Right lobe of liver (tissue), 6 donors: Measurements from ENCODE around the gene GOLIM4. TPM values are rescaled to one million over a fixed set of nuclear protein-coding genes. Genes with fewer than 3 reads are reported as not detected.

Experiments used
- ATAC-seq, 4 donors: fragments of 200-7000 bp; cut with Tn5 transposase; one replicate each; pipeline ENCODE4 v1.9.1; 2020; ENCODE audit warnings: mild to moderate bottlenecking in 4 of 4, moderate library complexity in 4 of 4
- DNase-seq, 3 donors: peaks; one replicate each; pipeline ENCODE4 v3.0.0-alpha.2; 2020
- H3K27ac ChIP-seq, 3 donors: fragments of 200-600 bp; one replicate each; pipeline ENCODE4 v1.8.0; 2022
- H3K27me3 ChIP-seq, 2 donors: fragments of 200-600 bp; one replicate each; pipeline ENCODE4 v1.8.0; 2022
- H3K36me3 ChIP-seq, 4 donors: fragments of 200-600 bp; sonication (generic) in 1 of 4; one replicate each; pipeline versions ENCODE4 v1.5.1 to v1.8.0; 2017 to 2022; ENCODE audit warnings: control low read depth in 1 of 4
- H3K4me1 ChIP-seq, 4 donors: fragments of 200-600 bp; sonication (generic) in 1 of 4; one replicate each; pipeline versions ENCODE4 v1.5.1 to v1.8.0; 2017 to 2022; ENCODE audit warnings: control low read depth in 1 of 4
- H3K4me3 ChIP-seq, 3 donors: fragments of 200-600 bp; one replicate each; pipeline ENCODE4 v1.8.0; 2022
- H3K9me3 ChIP-seq, 4 donors: fragments of 200-600 bp; sonication (generic) in 1 of 4; one replicate each; pipeline versions ENCODE4 v1.5.1 to v1.8.0; 2017 to 2022; ENCODE audit warnings: control low read depth in 1 of 4
- CTCF ChIP-seq, 4 donors: fragments of 200-600 bp in 3 of 4; fragments of 450-650 bp in 1 of 4; IDR thresholded peaks; one replicate each; pipeline versions ENCODE4 v1.5.1 to v1.8.0; 2016 to 2022; ENCODE audit warnings: antibody characterized with exemption in 4 of 4, mild to moderate bottlenecking in 2 of 4
- POLR2A ChIP-seq: fragments of 450-650 bp; IDR thresholded peaks from one replicate; pipeline ENCODE4 v1.6.1; 2017; ENCODE audit warnings: antibody characterized with exemption, mild to moderate bottlenecking
- WGBS: methylation state at CpG from one replicate; pipeline ENCODE4 v1.1.6; 2018; ENCODE audit warnings: low coverage, low lambda C conversion rate; ENCODE audit not compliant: insufficient coverage; ENCODE audit errors: missing lambda C conversion rate; 5-methylcytosine and 5-hydroxymethylcytosine counted together
- intact Hi-C, 2 donors: fragments of 100-400 bp; cut with DNase I; formaldehyde crosslinking; loops; one replicate each; pipeline versions ENCODE4 v1.11.2 to v1.14.1; 2022
- total RNA-seq, 6 experiments: library from RNA; depleted of rRNA in 2 of 6; stranded (reverse); fragments of >200 nt in 2 of 6; fragmentation: NEBNext Ultra II Directional in 3 of 6; extraction: Animal tissue kit (Norgen Biotek cat#: 25700) in 3 of 6; gene quantifications; one replicate each; pipeline versions ENCODE4 v1.1.0 to v1.2.4, GENCODE V29; 2016 to 2023
- donor health status: DM: no; HTN: yes; CAD: no.
- donor health status: DM: no; HTN: no; CAD: no.
- donor health status: DM: no; HTN: no; CAD: no.
- donor health status: DM: no; HTN: yes; CAD: no.
- donor health status: DM: no; HTN: yes; CAD: no.

Gene GOLIM4
- total RNA-seq, 6 experiments from 2014 or later = 33.3 to 44.9 (median 36.6) TPM

DNA sequence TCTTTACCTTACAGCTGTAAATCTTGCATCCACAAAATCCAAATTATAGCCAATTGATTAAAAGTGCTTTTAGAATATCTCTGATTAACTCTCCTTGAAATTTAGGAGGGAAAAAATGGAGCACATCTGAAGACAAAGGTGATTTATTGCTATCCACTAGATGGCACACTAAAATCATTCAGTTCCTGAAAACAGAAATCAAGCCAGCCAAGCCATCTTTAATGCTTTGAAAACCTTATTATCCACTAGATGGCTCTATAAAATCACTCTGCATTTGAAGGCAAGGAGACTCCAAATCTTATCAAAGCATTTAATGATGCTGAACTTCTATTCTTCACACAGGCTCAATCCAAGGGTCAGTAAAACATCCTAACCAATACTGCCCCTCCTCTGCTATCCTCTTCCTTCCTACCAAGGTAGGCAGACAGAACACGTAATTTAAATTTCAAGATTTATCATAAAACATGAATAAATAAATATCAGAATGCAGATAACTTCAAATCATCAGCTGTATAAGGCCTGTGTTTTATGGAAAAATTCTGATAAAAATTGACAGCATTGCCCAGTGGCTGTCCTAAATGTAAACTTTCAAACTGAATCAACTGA is 48.4 kb downstream of the GOLIM4 start:
- Histone ChIP-seq H3K36me3 (peaks cover 0 to 11% (median 5%) of the 10 kb centered on the region in 4 donors), H3K4me1 (peaks cover 0 to 16% (median 7%) of the 10 kb centered on the region in 4 donors), H3K9me3 (no peaks in the 10 kb centered on the region), H3K27ac (no peak overlapping the region), H3K4me3 (no peak overlapping the region), H3K27me3 (no peaks in the 10 kb centered on the region)
- TF ChIP-seq POLR2A = no peak
- peak; percentile 77 to 98 (median 90) for TF ChIP-seq CTCF (IDR thresholded peaks at IDR 0.05)
- peak; percentile 88 to 95 (median 94) for ATAC-seq
- intact Hi-C loops = loop anchor here (5.0 kb wide), 2 partner anchors 115 to 120 kb away; no protein-coding TSS in a partner anchor
- DNase-seq = no peak
- WGBS = 57% methylated on average over 1 of the region's 1 CpG

- intact Hi-C loops = no loop called here
- no peak for ATAC-seq
- peaks cover 0 to 26% (median 10%) of the 10 kb centered on the region in 4 donors for H3K36me3 ChIP-seq
- TF ChIP-seq POLR2A (no peak), CTCF (IDR thresholded peaks at IDR 0.05) (no peak)
- 54% methylated on average over 6 of the region's 6 CpGs for WGBS
- no peak overlapping the region for H3K27ac ChIP-seq
- no peaks in the 10 kb centered on the region for H3K9me3 ChIP-seq
- no peaks in the 10 kb centered on the region for H3K27me3 ChIP-seq
- H3K4me3 ChIP-seq = no peak overlapping the region
- peaks cover 0 to 8% (median under 1%) of the 10 kb centered on the region in 4 donors for H3K4me1 ChIP-seq
- DNase-seq = no peak
Observed at GRCh38 chr3:168044049-168044448, 51.7 kb downstream of the GOLIM4 start.

DNA sequence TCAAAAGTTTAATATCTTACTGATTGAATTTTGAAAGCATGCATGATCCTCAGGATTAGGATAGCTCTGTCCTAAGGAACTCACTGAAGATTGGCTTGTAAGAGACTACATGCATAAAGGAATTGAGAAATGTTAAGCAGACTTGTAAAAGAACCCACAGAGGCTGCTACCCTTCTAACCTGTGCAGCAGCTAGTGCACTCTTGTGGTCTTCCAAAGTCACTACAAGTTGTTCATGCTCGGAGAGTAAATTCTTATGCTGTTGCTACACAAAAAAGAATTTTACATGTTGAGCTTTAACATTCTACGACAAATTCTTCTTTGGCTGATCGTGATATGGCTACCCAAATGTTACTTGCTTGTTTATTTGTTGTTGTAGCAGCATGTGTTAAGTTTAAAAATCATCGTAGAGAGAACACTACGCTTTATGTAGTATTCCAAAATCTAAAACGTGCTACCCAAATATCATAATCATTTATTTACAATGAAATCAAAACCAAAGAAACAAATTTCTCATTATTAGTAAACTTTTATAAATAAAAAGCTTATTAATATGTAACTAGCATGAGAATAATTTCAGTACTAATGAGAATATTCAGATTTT is 55.0 kb downstream of the GOLIM4 start:
- intact Hi-C loops = no loop called here
- no peak overlapping the region for H3K4me3 ChIP-seq
- H3K4me1 ChIP-seq = no peaks in the 10 kb centered on the region
- 88% methylated on average over 6 of the region's 6 CpGs for WGBS
- DNase-seq (no peak), ATAC-seq (peak; percentile 42 to 62 (median 48))
- peaks cover 0 to 26% (median 14%) of the 10 kb centered on the region in 4 donors for H3K36me3 ChIP-seq
- TF ChIP-seq POLR2A = no peak
- peak; percentile 28 to 50 (median 38) for TF ChIP-seq CTCF (IDR thresholded peaks at IDR 0.05)
- no peak overlapping the region for H3K27ac ChIP-seq
- H3K27me3 ChIP-seq = no peaks in the 10 kb centered on the region
- no peaks in the 10 kb centered on the region for H3K9me3 ChIP-seq

DNA sequence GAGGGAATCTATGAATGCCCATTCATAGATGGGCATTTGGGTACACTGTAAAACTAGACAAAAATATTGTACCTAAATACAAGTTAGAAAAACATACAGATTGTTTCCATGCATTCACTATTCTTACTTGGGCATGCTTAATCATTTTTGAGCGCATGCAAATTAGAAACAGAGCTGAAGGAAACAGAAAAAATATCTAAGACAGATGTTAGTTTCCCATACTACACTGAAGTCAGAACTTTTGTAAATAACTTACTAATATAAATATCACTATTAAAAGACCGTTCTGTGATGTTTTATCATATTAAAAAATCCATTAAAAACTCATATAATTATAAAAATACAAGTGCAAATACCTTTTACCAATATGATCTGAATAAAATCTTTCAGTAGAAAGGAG is 58.7 kb downstream of the GOLIM4 start:
- no peaks in the 10 kb centered on the region for H3K9me3 ChIP-seq
- H3K27ac ChIP-seq = no peak overlapping the region
- WGBS = 97% methylated on average over 2 of the region's 2 CpGs
- intact Hi-C loops = no loop called here
- no peak for TF ChIP-seq POLR2A
- TF ChIP-seq CTCF (IDR thresholded peaks at IDR 0.05) = no peak
- H3K27me3 ChIP-seq = no peaks in the 10 kb centered on the region
- DNase-seq = no peak
- no peak for ATAC-seq
- no peaks in the 10 kb centered on the region for H3K4me1 ChIP-seq
- peaks cover 0 to 31% (median 14%) of the 10 kb centered on the region in 4 donors for H3K36me3 ChIP-seq
- H3K4me3 ChIP-seq = no peak overlapping the region
